ENCODE data around the gene PRDX5.

The PRDX5 gene

GRCh38 chr11:64324692-64325469 is 7.0 kb downstream of the PRDX5 start:
- ChIA-PET CTCF (interaction anchor here (1.5 kb wide), 1 partner anchor 30 kb away, joined by 10 read pairs; no protein-coding TSS in a partner anchor), POLR2A (ENCODE audit: low non-redundant PET) (interaction anchor here (0.6 to 0.7 kb wide), 5 partner anchors 8 to 95 kb away, joined by 3 to 4 read pairs (median 3); partner anchors contain the start of genes DNAJC4 and FKBP2)
- DNase-seq (ENCODE audit: low spot score), result peak; percentile 76
- H3K27ac ChIP-seq, result peak overlapping the region; percentile 100
- no peak for TF ChIP-seq CTCF (conservative IDR thresholded peaks at IDR 0.05; ENCODE audit: low read depth)

- ChIA-PET CTCF (no interaction called here), POLR2A (ENCODE audit: low non-redundant PET) (no interaction called here)
- H3K27ac ChIP-seq, result peak overlapping the region; percentile 98; the same call in 1 of the 2 replicates
- no peak for TF ChIP-seq CTCF (conservative IDR thresholded peaks at IDR 0.05; ENCODE audit: low read depth)
- no peak for DNase-seq (ENCODE audit: low spot score)
These were observed 9.5 kb downstream of the PRDX5 start for GRCh38 chr11:64327375-64327774.

GRCh38 chr11:64327993-64328392 is 10.1 kb downstream of the PRDX5 start:
- no peak for TF ChIP-seq CTCF (conservative IDR thresholded peaks at IDR 0.05; ENCODE audit: low read depth)
- ChIA-PET POLR2A (ENCODE audit: low non-redundant PET) (no interaction called here), CTCF (no interaction called here)
- DNase-seq (ENCODE audit: low spot score), result no peak
- H3K27ac ChIP-seq, result peak overlapping the region; percentile 98

GRCh38 chr11:64330888-64331287 is 13.0 kb downstream of the PRDX5 start:
- TF ChIP-seq CTCF (conservative IDR thresholded peaks at IDR 0.05; ENCODE audit: low read depth), result no peak
- CTCF ChIA-PET, result interaction anchor here (0.6 to 2.6 kb wide), 4 partner anchors 11 to 561 kb away, joined by 4 to 34 read pairs (median 16); partner anchors contain the start of genes PRDX5 and TRMT112
- H3K27ac ChIP-seq, result peak overlapping the region; percentile 98
- POLR2A ChIA-PET (ENCODE audit: low non-redundant PET), result interaction anchor here (2.2 kb wide), 1 partner anchor 13 kb away, joined by 17 read pairs; the partner anchor contains the start of genes PRDX5 and TRMT112
- DNase-seq (ENCODE audit: low spot score), result no peak

GRCh38 chr11:64331569-64332371 is 13.8 kb downstream of the PRDX5 start:
- DNase-seq (ENCODE audit: low spot score), result peak; percentile 85
- H3K27ac ChIP-seq, result peak overlapping the region; percentile 98
- ChIA-PET POLR2A (ENCODE audit: low non-redundant PET) (interaction anchor here (0.5 to 2.2 kb wide), 4 partner anchors 14 to 352 kb away, joined by 3 to 17 read pairs (median 4); partner anchors contain the start of genes PRDX5 and TRMT112), CTCF (interaction anchor here (0.6 to 2.6 kb wide), 8 partner anchors 9 to 562 kb away, joined by 3 to 34 read pairs (median 8); partner anchors contain the start of genes PRDX5 and TRMT112)
- peak; percentile 75 for TF ChIP-seq CTCF (conservative IDR thresholded peaks at IDR 0.05; ENCODE audit: low read depth)

GRCh38 chr11:64333556-64333955 is 15.6 kb downstream of the PRDX5 start:
- peak overlapping the region; percentile 98 for H3K27ac ChIP-seq
- ChIA-PET POLR2A (ENCODE audit: low non-redundant PET) (no interaction called here), CTCF (interaction anchor here (0.7 to 2.6 kb wide), 3 partner anchors 8 to 22 kb away, joined by 3 to 22 read pairs (median 11); partner anchors contain the start of genes PRDX5 and TRMT112)
- no peak for TF ChIP-seq CTCF (conservative IDR thresholded peaks at IDR 0.05; ENCODE audit: low read depth)
- DNase-seq (ENCODE audit: low spot score), result no peak

Data from RWPE1 (cell line).